Astrocyte (in vitro differentiated cells and primary cell): ENCODE data around the gene FBXL16.

Source experiments
- CTCF ChIP-seq: IDR thresholded peaks from 2 replicates; pipeline ENCODE4 v1.5.1; 2011; ENCODE audit warnings: low read depth, mild to moderate bottlenecking, inconsistent platforms, low read length, moderate library complexity; ENCODE audit not compliant: insufficient read depth
- EZH2 ChIP-seq: IDR thresholded peaks from 2 replicates; pipeline ENCODE4 v1.6.1; 2012; ENCODE audit warnings: mild to moderate bottlenecking, low read length, inconsistent platforms; ENCODE audit not compliant: insufficient read depth

GRCh38 chr16:682493-683395 is 22.9 kb downstream of the FBXL16 start:
- no peak for TF ChIP-seq CTCF
- TF ChIP-seq EZH2 = no peak
